Rectal smooth muscle tissue (tissue), 1 donor: ENCODE data around the gene DDX19B.
"Not testable (repeated sequence)": the region's sequence is repeated elsewhere in the genome, so short reads cannot be mapped to it uniquely, and the experiment has no call there.

Experiments
- H3K27ac ChIP-seq: one replicate; pipeline ENCODE4 v1.7.0; 2013; ENCODE audit warnings: low read depth, low read length, inconsistent platforms
- H3K27me3 ChIP-seq: one replicate; pipeline ENCODE4 v1.7.0; 2013; ENCODE audit warnings: low read length; ENCODE audit not compliant: control insufficient read depth, insufficient read depth
- H3K36me3 ChIP-seq: one replicate; pipeline ENCODE4 v1.7.0; 2013; ENCODE audit warnings: low read length; ENCODE audit not compliant: control insufficient read depth, insufficient read depth
- H3K4me1 ChIP-seq: one replicate; pipeline ENCODE4 v1.7.0; 2013; ENCODE audit warnings: low read length; ENCODE audit not compliant: control insufficient read depth, insufficient read depth
- H3K4me3 ChIP-seq: one replicate; pipeline ENCODE4 v1.7.0; 2013; ENCODE audit warnings: low read length
- H3K9ac ChIP-seq: one replicate; pipeline ENCODE4 v1.7.0; 2013; ENCODE audit warnings: low read length

DDX19B gene

GRCh38 chr16:70292148-70292547 lies 6.8 kb upstream of the DDX19B start:
- H3K36me3 ChIP-seq, H3K27ac ChIP-seq, H3K27me3 ChIP-seq, H3K4me3 ChIP-seq, H3K4me1 ChIP-seq, H3K9ac ChIP-seq: not testable (repeated sequence)

- no peaks in the 10 kb centered on the region for H3K27me3 ChIP-seq
- no peak overlapping the region for H3K4me3 ChIP-seq
- H3K27ac ChIP-seq: no peak overlapping the region
- H3K36me3 ChIP-seq: no peaks in the 10 kb centered on the region
- peaks cover 4% of the 10 kb centered on the region for H3K4me1 ChIP-seq
- H3K9ac ChIP-seq: no peak overlapping the region
These were observed 4.5 kb upstream of the DDX19B start for GRCh38 chr16:70294385-70295025.

GRCh38 chr16:70295634-70296033 lies 3.4 kb upstream of the DDX19B start:
- Histone ChIP-seq H3K27ac (no peak overlapping the region), H3K4me1 (peaks cover 4% of the 10 kb centered on the region), H3K36me3 (no peaks in the 10 kb centered on the region), H3K27me3 (no peaks in the 10 kb centered on the region), H3K4me3 (no peak overlapping the region), H3K9ac (no peak overlapping the region)

GRCh38 chr16:70301121-70301520 lies 2.1 kb downstream of the DDX19B start:
- Histone ChIP-seq H3K27ac (no peak overlapping the region), H3K4me1 (peaks cover 4% of the 10 kb centered on the region), H3K36me3 (no peaks in the 10 kb centered on the region), H3K9ac (no peak overlapping the region), H3K27me3 (no peaks in the 10 kb centered on the region), H3K4me3 (no peak overlapping the region)

- Histone ChIP-seq H3K4me1 (peaks cover 4% of the 10 kb centered on the region), H3K4me3 (no peak overlapping the region), H3K27ac (no peak overlapping the region), H3K27me3 (no peaks in the 10 kb centered on the region), H3K36me3 (no peaks in the 10 kb centered on the region), H3K9ac (no peak overlapping the region)
These were observed 3.8 kb downstream of the DDX19B start for GRCh38 chr16:70302745-70303144.

- Histone ChIP-seq H3K4me1 (no peaks in the 10 kb centered on the region), H3K36me3 (no peaks in the 10 kb centered on the region), H3K27ac (no peak overlapping the region), H3K27me3 (no peaks in the 10 kb centered on the region), H3K9ac (no peak overlapping the region), H3K4me3 (no peak overlapping the region)
These were observed 6.0 kb downstream of the DDX19B start for GRCh38 chr16:70304892-70305448.

GRCh38 chr16:70306880-70307279 lies 7.9 kb downstream of the DDX19B start:
- H3K9ac ChIP-seq: no peak overlapping the region
- H3K4me3 ChIP-seq: no peak overlapping the region
- no peaks in the 10 kb centered on the region for H3K4me1 ChIP-seq
- H3K36me3 ChIP-seq: no peaks in the 10 kb centered on the region
- H3K27ac ChIP-seq: no peak overlapping the region
- no peaks in the 10 kb centered on the region for H3K27me3 ChIP-seq

- not testable (repeated sequence) for H3K9ac ChIP-seq, H3K36me3 ChIP-seq, H3K27ac ChIP-seq, H3K4me3 ChIP-seq, H3K4me1 ChIP-seq, H3K27me3 ChIP-seq
These were observed 8.7 kb downstream of the DDX19B start for GRCh38 chr16:70307726-70308125.

- no peaks in the 10 kb centered on the region for H3K27me3 ChIP-seq
- no peak overlapping the region for H3K9ac ChIP-seq
- peaks cover 11% of the 10 kb centered on the region for H3K36me3 ChIP-seq
- H3K27ac ChIP-seq: no peak overlapping the region
- no peak overlapping the region for H3K4me3 ChIP-seq
- H3K4me1 ChIP-seq: no peaks in the 10 kb centered on the region
These were observed 21.1 kb downstream of the DDX19B start for GRCh38 chr16:70320121-70320520.

GRCh38 chr16:70324998-70325747 lies 26.2 kb downstream of the DDX19B start:
- Histone ChIP-seq H3K4me3 (no peak overlapping the region), H3K27me3 (no peaks in the 10 kb centered on the region), H3K9ac (no peak overlapping the region), H3K36me3 (peaks cover 10% of the 10 kb centered on the region), H3K27ac (no peak overlapping the region), H3K4me1 (no peaks in the 10 kb centered on the region)

- H3K27me3 ChIP-seq: no peaks in the 10 kb centered on the region
- H3K27ac ChIP-seq: no peak overlapping the region
- H3K9ac ChIP-seq: no peak overlapping the region
- no peaks in the 10 kb centered on the region for H3K4me1 ChIP-seq
- no peak overlapping the region for H3K4me3 ChIP-seq
- H3K36me3 ChIP-seq: peaks cover 11% of the 10 kb centered on the region
These were observed 32.1 kb downstream of the DDX19B start for GRCh38 chr16:70331091-70331490.

- H3K4me1 ChIP-seq: no peaks in the 10 kb centered on the region
- H3K27ac ChIP-seq: no peak overlapping the region
- peaks cover 11% of the 10 kb centered on the region for H3K36me3 ChIP-seq
These were observed 32.8 kb downstream of the DDX19B start for GRCh38 chr16:70331588-70332358.

More at GRCh38 chr16:70331588-70332358, 32.8 kb downstream of the DDX19B start:
- Histone ChIP-seq H3K9ac (no peak overlapping the region), H3K4me3 (no peak overlapping the region), H3K27me3 (no peaks in the 10 kb centered on the region)
